Lower leg skin (tissue), 4 donors: ENCODE measurements around the gene VAV2. TPM values are rescaled to one million over a fixed set of nuclear protein-coding genes. Genes with fewer than 3 reads are reported as not detected.

Source experiments
- DNase-seq, 2 donors: peaks; one replicate each; pipeline ENCODE4 v3.0.0-alpha.2; 2019; ENCODE audit warnings: low spot score in 2 of 2
- H3K4me3 ChIP-seq: fragments of 200-600 bp; sonication (generic); 2 replicates; pipeline ENCODE4 v1.5.1; 2017; ENCODE audit warnings: mild to moderate bottlenecking, low read depth; ENCODE audit not compliant: poor library complexity, severe bottlenecking
- POLR2A ChIP-seq, 2 donors: fragments of 450-650 bp; IDR thresholded peaks; one replicate each; pipeline ENCODE4 v1.6.1; 2016 to 2017; ENCODE audit warnings: antibody characterized with exemption in 2 of 2, mild to moderate bottlenecking in 1 of 2, moderate library complexity in 1 of 2
- WGBS, 2 donors: methylation state at CpG; one replicate each; pipeline ENCODE4 v1.1.5; 2018; 5-methylcytosine and 5-hydroxymethylcytosine counted together
- intact Hi-C: fragments of 100-400 bp; cut with DNase I; formaldehyde crosslinking; loops from one replicate; pipeline ENCODE4 v1.15.0; 2023; ENCODE audit warnings: low total_unique reads
- total RNA-seq, 4 donors: library from RNA; depleted of rRNA; stranded (reverse); fragments of >200 nt; gene quantifications; one replicate each; pipeline ENCODE4 v1.1.0, GENCODE V29; 2016
- TF ChIP-seq, protein P1 (sequence below), 3 donors: fragments of 450-650 bp; IDR thresholded peaks; one replicate each; pipeline ENCODE4 v1.5.1; 2016; ENCODE audit warnings: antibody characterized with exemption in 3 of 3, mild to moderate bottlenecking in 3 of 3, moderate library complexity in 2 of 3

The VAV2 gene
- total RNA-seq, 4 donors from 2014 or later: 6.8 to 9.1 (median 7.5) TPM

DNA sequence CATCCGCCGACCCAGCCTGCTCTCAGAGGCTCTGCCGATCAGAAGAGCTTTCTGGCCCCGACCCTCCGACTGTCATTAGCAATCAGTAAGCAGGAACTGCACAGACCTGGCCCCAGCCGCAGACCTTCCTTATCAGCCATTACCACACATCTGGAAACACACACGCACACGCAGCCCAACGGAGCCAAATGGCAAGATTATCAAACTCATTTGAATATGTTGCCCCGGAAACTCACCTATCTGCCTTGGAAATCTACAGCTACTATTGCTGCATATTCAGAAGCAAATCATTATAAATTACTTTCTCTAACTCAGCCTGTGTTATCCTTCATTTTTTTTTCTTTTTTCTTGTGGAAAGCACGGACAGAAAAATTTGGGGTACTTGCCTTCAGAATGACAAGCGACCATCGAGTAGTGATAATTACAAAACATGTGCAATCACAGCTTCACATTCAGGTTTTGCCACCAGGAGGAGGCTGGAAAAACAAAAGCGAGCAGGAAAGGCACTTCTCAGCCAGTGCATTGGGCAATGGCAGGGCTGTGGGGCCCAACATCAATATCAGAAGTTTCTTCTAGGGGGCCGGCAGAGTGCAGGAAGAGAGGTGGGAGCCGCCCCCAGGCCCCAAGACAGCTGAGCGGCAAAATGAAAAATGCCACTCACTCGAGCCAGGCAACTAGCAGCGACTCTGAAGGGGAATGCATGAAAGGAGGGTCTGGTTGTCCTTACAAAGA lies 122.3 kb downstream of the VAV2 start:
- H3K4me3 ChIP-seq: no peak overlapping the region
- DNase-seq: no peak
- WGBS, 2 donors: 45% methylated on average over 19 of the region's 19 CpGs
- TF ChIP-seq, protein P1, sequence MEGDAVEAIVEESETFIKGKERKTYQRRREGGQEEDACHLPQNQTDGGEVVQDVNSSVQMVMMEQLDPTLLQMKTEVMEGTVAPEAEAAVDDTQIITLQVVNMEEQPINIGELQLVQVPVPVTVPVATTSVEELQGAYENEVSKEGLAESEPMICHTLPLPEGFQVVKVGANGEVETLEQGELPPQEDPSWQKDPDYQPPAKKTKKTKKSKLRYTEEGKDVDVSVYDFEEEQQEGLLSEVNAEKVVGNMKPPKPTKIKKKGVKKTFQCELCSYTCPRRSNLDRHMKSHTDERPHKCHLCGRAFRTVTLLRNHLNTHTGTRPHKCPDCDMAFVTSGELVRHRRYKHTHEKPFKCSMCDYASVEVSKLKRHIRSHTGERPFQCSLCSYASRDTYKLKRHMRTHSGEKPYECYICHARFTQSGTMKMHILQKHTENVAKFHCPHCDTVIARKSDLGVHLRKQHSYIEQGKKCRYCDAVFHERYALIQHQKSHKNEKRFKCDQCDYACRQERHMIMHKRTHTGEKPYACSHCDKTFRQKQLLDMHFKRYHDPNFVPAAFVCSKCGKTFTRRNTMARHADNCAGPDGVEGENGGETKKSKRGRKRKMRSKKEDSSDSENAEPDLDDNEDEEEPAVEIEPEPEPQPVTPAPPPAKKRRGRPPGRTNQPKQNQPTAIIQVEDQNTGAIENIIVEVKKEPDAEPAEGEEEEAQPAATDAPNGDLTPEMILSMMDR (IDR thresholded peaks at IDR 0.05): no peak
- TF ChIP-seq POLR2A (IDR thresholded peaks at IDR 0.05): no peak
- intact Hi-C loops: no loop called here

DNA sequence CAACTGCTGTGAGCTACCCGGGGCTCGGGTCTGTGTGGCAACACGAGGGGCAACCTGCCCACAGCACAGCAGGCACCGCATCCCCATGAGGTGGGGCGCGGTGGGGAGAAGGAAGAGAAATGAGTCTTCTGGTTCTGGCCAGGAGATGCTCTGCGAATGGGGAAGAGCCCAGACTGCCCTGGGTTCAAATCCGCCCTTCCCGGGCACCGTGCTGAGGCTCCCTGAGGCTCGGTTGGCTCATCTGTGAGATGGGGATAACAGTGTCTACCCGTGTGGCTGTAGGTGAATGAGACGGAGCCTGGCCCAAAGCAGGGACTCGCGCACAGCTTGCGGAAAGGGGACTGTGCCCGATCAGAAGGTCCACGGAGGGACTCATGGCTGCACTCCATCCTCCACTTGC lies 123.9 kb downstream of the VAV2 start:
- intact Hi-C loops: no loop called here
- no peak for TF ChIP-seq POLR2A (IDR thresholded peaks at IDR 0.05)
- TF ChIP-seq, protein P1 (IDR thresholded peaks at IDR 0.05): no peak
- 94 to 99% methylated on average over 18 of the region's 18 CpGs for WGBS, 2 donors
- no peak for DNase-seq
- no peak overlapping the region for H3K4me3 ChIP-seq

DNA sequence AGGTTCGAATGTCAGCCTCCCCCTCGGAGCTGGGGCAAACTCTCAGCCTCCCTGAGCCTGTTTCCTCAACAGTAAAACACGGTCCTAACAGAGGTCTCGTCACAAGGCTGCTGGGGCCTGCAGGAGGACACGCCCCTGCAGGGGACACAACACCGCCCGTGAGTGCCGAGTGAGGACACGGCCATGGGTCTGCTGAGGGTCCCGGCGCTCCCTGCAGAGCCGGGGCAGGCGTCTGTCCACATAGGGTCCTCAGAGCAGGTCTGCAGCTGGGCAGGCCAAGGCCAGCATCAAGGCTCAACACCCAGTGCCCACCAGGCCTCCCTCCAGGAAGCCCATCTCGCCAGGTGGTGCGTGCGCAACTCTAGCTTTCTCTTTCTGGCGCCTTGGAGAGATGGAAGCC lies 125.2 kb downstream of the VAV2 start:
- intact Hi-C loops: no loop called here
- TF ChIP-seq, protein P1 (IDR thresholded peaks at IDR 0.05): no peak
- TF ChIP-seq POLR2A (IDR thresholded peaks at IDR 0.05): no peak
- DNase-seq: no peak
- H3K4me3 ChIP-seq: no peak overlapping the region
- WGBS, 2 donors: 96% methylated on average over 17 of the region's 17 CpGs

DNA sequence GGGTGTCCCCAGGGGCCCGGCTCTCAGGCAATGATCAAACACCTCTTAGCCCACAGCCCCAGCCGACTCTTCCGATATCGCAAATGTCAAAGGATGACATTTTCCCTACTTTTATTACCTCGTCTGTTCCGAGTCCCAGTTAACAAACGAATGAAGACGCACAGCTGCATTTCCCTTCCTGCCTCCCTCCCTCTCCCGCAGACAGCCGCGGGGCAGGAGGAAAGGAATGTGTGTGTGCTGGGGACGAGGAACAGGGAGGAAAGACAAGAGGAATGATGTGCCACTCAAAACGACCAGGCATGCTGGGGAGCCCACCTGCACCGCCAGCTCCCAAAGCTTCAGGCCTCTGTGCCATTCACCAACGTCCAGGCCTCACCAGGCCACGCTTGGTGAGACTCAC lies 128.1 kb downstream of the VAV2 start:
- TF ChIP-seq POLR2A (IDR thresholded peaks at IDR 0.05): no peak
- TF ChIP-seq, protein P1 (IDR thresholded peaks at IDR 0.05): no peak
- intact Hi-C loops: no loop called here
- DNase-seq: no peak
- no peak overlapping the region for H3K4me3 ChIP-seq
- WGBS, 2 donors: 55 to 65% methylated on average over 16 of the region's 16 CpGs

DNA sequence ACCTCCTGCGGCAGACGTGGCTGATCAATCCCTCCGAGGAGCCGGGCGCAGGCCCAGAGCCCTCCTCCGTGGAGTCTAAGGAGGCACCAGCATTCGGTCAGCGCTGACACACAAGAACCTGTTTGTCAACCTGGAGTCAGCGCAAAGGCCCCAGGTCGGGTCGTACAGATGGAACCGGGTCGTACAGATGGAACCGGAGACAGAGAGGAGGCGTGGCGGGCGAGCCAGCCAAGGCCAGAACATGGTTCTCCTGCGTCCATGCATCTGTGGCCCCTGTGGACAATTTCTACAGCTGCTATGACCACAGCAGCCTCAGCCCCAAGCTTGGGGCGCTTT lies 128.9 kb downstream of the VAV2 start:
- WGBS, 2 donors: 75 to 84% methylated on average over 19 of the region's 19 CpGs
- TF ChIP-seq, protein P1 (IDR thresholded peaks at IDR 0.05): no peak
- TF ChIP-seq POLR2A (IDR thresholded peaks at IDR 0.05): no peak
- H3K4me3 ChIP-seq: no peak overlapping the region
- intact Hi-C loops: no loop called here
- no peak for DNase-seq
